Measurements from ENCODE around the gene TEX12.

The TEX12 gene

GRCh38 chr11:112221274-112221835 is 54.2 kb downstream of the TEX12 start:
- H3K4me3 ChIP-seq (ENCODE audit: low read length), result no peak overlapping the region
- peaks cover 3% of the 10 kb centered on the region for H3K4me1 ChIP-seq (ENCODE audit: control insufficient read depth, insufficient read depth, low read length)
- H3K9me3 ChIP-seq (ENCODE audit: control insufficient read depth, low read length), result no peaks in the 10 kb centered on the region
- no peaks in the 10 kb centered on the region for H3K27me3 ChIP-seq (ENCODE audit: control insufficient read depth, insufficient read depth, low read length)
- H3K36me3 ChIP-seq (ENCODE audit: control insufficient read depth, insufficient read depth, low read length), result no peaks in the 10 kb centered on the region
- no peak overlapping the region for H3K9ac ChIP-seq (ENCODE audit: low read length)
